DOHH2 (cell line): ENCODE results near the gene UBXN10.

Experiments
- H3F3A ChIP-seq: fragments of 200-600 bp; sonication (generic), shearing (Covaris generic); 2 replicates; pipeline ENCODE4 v1.6.0; 2016; ENCODE audit warnings: antibody characterized with exemption, mild to moderate bottlenecking; ENCODE audit not compliant: control insufficient read depth, insufficient read depth
- H3K27ac ChIP-seq: fragments of 200-600 bp; sonication (generic); 2 replicates; pipeline ENCODE4 v1.5.1; 2014; ENCODE audit warnings: low read depth, mild to moderate bottlenecking, low read length, moderate library complexity
- H3K27me3 ChIP-seq: fragments of 200-600 bp; sonication (generic); 2 replicates; pipeline ENCODE4 v1.6.1; 2014; ENCODE audit warnings: mild to moderate bottlenecking, low read length, mixed read lengths; ENCODE audit not compliant: control insufficient read depth
- H3K36me3 ChIP-seq: fragments of 200-600 bp; sonication (generic); 2 replicates; pipeline ENCODE4 v1.6.1; 2014; ENCODE audit warnings: mild to moderate bottlenecking, low read length, moderate library complexity, mixed read lengths; ENCODE audit not compliant: control insufficient read depth
- H3K4me1 ChIP-seq: fragments of 200-600 bp; sonication (generic); 2 replicates; pipeline ENCODE4 v1.6.1; 2014; ENCODE audit warnings: mild to moderate bottlenecking, low read length, mixed read lengths; ENCODE audit not compliant: control insufficient read depth
- H3K4me2 ChIP-seq: fragments of 200-600 bp; sonication (generic); 2 replicates; pipeline ENCODE4 v1.6.0; 2014; ENCODE audit warnings: mild to moderate bottlenecking, low read length, moderate library complexity
- H3K4me3 ChIP-seq: fragments of 200-600 bp; sonication (generic); 2 replicates; pipeline ENCODE4 v1.5.1; 2014; ENCODE audit warnings: mild to moderate bottlenecking, low read length, mixed read lengths
- H3K79me2 ChIP-seq: fragments of 200-600 bp; sonication (generic); 2 replicates; pipeline ENCODE4 v1.6.1; 2014; ENCODE audit warnings: mild to moderate bottlenecking, low read length, mixed read lengths; ENCODE audit not compliant: control insufficient read depth
- H3K9me2 ChIP-seq: fragments of 200-600 bp; sonication (generic); replicated peaks from 2 replicates; pipeline ENCODE4 v1.6.1; 2014; ENCODE audit warnings: mild to moderate bottlenecking, low read length, mixed read lengths; ENCODE audit not compliant: control insufficient read depth
- H3K9me3 ChIP-seq: fragments of 200-600 bp; sonication (generic); 2 replicates; pipeline ENCODE4 v1.6.1; 2014; ENCODE audit warnings: antibody characterized with exemption, low read length, mixed read lengths; ENCODE audit not compliant: control insufficient read depth, insufficient read depth
- H4K20me1 ChIP-seq: fragments of 200-600 bp; sonication (generic); 2 replicates; pipeline ENCODE4 v1.6.0; 2014; ENCODE audit warnings: low read depth, mild to moderate bottlenecking, antibody characterized with exemption, low read length, moderate library complexity; ENCODE audit not compliant: control insufficient read depth, insufficient read depth
- EZH2phosphoT487 ChIP-seq: fragments of 200-600 bp; sonication (generic); IDR thresholded peaks from 2 replicates; pipeline ENCODE4 v1.6.1; 2017; ENCODE audit warnings: borderline replicate concordance, mild to moderate bottlenecking, antibody characterized with exemption, low read length, moderate library complexity, mixed read lengths
- TF ChIP-seq, protein P1 (sequence below): fragments of 200-600 bp; sonication (generic); IDR thresholded peaks from one replicate; pipeline ENCODE4 v1.5.1; 2014; ENCODE audit warnings: antibody characterized with exemption, mild to moderate bottlenecking, low read depth, low read length; ENCODE audit not compliant: poor library complexity, severe bottlenecking

The UBXN10 gene

DNA sequence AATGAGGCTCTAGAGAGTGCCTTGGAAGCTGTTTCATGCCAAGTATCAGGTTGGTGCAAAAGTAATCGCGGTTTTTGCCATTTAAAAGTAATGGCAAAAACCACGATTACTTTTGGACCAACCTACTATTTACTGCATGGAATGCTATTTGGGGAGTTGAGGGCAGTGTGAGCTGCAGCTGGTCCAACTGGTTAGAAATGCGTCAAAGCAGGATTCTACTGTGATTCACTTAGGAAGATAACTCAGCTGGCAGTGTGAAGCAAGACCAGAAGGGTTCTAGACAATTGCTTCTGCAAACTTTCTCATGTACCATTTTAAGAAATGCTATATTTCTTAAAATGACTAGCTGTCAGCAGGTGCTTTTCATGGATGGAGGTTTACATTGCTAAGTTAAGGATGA lies 21.6 kb downstream of the UBXN10 start:
- Histone ChIP-seq H3F3A (no peaks in the 10 kb centered on the region), H3K4me2 (no peak overlapping the region), H3K27me3 (peaks cover 4% of the 10 kb centered on the region; the same call in 1 of the 2 replicates), H3K4me1 (peaks cover 6% of the 10 kb centered on the region), H3K9me3 (no peaks in the 10 kb centered on the region), H3K79me2 (no peaks in the 10 kb centered on the region), H3K4me3 (no peak overlapping the region), H3K27ac (no peak overlapping the region), H4K20me1 (no peaks in the 10 kb centered on the region), H3K36me3 (no peaks in the 10 kb centered on the region), H3K9me2 (no peaks in the 10 kb centered on the region)
- no peak for TF ChIP-seq EZH2phosphoT487
- TF ChIP-seq, protein P1, sequence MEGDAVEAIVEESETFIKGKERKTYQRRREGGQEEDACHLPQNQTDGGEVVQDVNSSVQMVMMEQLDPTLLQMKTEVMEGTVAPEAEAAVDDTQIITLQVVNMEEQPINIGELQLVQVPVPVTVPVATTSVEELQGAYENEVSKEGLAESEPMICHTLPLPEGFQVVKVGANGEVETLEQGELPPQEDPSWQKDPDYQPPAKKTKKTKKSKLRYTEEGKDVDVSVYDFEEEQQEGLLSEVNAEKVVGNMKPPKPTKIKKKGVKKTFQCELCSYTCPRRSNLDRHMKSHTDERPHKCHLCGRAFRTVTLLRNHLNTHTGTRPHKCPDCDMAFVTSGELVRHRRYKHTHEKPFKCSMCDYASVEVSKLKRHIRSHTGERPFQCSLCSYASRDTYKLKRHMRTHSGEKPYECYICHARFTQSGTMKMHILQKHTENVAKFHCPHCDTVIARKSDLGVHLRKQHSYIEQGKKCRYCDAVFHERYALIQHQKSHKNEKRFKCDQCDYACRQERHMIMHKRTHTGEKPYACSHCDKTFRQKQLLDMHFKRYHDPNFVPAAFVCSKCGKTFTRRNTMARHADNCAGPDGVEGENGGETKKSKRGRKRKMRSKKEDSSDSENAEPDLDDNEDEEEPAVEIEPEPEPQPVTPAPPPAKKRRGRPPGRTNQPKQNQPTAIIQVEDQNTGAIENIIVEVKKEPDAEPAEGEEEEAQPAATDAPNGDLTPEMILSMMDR, result no peak

DNA sequence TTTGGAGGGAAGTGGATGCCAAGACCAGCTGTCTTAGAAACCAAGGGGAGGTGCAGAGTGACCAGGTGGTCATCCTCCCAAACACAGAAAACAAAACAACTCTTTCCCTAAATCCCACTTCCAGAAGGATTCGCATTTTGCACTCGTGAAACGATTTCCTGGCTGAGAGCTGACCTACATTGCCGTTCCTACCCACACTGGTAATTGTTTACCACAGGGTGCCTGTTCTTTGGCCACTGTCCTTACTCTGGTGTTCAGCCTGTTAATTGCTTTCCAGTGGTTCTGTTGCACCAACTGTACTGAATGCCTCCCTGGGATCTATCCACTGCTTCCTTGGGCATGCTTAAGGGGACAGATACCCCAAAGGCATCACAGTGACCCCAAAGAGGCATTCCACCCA lies 23.6 kb downstream of the UBXN10 start:
- no peaks in the 10 kb centered on the region for H3K9me2 ChIP-seq
- no peaks in the 10 kb centered on the region for H3K79me2 ChIP-seq
- no peaks in the 10 kb centered on the region for H4K20me1 ChIP-seq
- H3K4me1 ChIP-seq, result peaks cover 13% of the 10 kb centered on the region
- H3K36me3 ChIP-seq, result no peaks in the 10 kb centered on the region
- no peaks in the 10 kb centered on the region for H3F3A ChIP-seq
- H3K4me3 ChIP-seq, result no peak overlapping the region
- no peak for TF ChIP-seq EZH2phosphoT487
- TF ChIP-seq, protein P1, result no peak
- H3K4me2 ChIP-seq, result no peak overlapping the region
- H3K27me3 ChIP-seq, result peaks cover 4% of the 10 kb centered on the region; the same call in 1 of the 2 replicates
- H3K27ac ChIP-seq, result no peak overlapping the region
- no peaks in the 10 kb centered on the region for H3K9me3 ChIP-seq

DNA sequence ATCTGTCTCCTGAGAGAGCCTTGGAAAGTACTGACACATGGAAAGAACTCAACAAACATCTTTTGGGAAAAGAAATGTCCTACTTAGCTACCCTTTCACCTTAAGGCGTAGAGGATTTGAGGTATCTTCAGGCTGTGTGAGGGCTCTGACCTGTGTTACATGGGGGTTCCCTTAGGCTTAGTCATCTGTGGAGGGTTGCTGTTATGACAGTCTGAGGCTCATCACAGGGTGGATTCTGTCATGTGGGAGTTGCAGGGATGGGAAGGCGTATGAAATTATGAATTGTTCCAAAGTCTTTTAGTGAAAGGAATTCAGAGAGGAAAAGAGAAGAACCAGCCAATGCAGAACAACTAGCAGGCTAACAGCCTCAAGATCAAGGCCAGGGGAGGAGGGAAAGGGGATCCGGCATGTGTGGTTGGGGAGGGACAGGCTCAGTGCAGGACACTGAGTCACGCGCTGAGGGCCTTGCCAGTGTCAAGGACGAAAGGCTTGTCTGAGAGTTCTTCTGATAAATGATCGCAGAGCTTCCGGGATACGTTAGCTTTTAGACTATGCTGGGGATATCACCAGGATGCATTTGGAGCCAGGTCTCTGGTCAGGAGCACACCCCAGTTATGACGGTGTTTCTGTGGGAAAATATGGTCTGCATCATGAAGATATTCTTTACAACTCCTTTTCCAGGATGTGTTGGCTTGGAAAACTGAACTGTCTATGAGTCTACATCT lies 25.0 kb downstream of the UBXN10 start:
- TF ChIP-seq, protein P1, result no peak
- no peak for TF ChIP-seq EZH2phosphoT487
- H3K9me2 ChIP-seq, result no peaks in the 10 kb centered on the region
- no peaks in the 10 kb centered on the region for H3K79me2 ChIP-seq
- no peak overlapping the region for H3K27ac ChIP-seq
- H3K9me3 ChIP-seq, result no peaks in the 10 kb centered on the region
- no peaks in the 10 kb centered on the region for H3F3A ChIP-seq
- peaks cover 13% of the 10 kb centered on the region for H3K4me1 ChIP-seq
- H4K20me1 ChIP-seq, result no peaks in the 10 kb centered on the region
- peaks cover 4% of the 10 kb centered on the region; the same call in 1 of the 2 replicates for H3K27me3 ChIP-seq
- H3K4me2 ChIP-seq, result no peak overlapping the region
- no peak overlapping the region for H3K4me3 ChIP-seq
- H3K36me3 ChIP-seq, result no peaks in the 10 kb centered on the region
